Measurements from ENCODE around the gene DYSF. TPM values are rescaled to one million over a fixed set of nuclear protein-coding genes. Genes with fewer than 3 reads are reported as not detected.

Gene DYSF
- total RNA-seq, 1 donor from 2014 or later: 72.0 TPM

DNA sequence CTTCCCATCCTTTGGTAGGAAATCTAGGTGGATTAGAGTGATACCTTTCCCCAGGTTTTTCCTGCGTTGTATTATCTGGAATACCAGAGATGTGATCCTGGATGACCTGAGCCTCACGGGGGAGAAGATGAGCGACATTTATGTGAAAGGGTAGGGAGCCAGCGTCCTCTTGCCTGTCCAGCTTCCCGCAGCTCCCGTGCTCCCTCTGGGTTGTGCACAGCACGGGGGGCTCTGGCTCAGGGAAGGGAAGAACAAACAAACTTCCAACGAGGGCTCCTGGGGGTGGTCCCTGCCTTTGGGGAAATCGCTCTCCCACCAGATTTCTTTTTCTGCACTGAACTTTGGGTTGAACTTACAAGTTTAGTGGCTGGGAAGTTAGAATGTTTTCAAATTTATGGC, 215.7 kb downstream of the DYSF start:
- Mint-ChIP-seq H3K27ac (ENCODE audit: unreplicated experiment) (no peak overlapping the region), H3K9me3 (ENCODE audit: unreplicated experiment) (no peaks in the 10 kb centered on the region), H3K4me1 (ENCODE audit: unreplicated experiment) (no peaks in the 10 kb centered on the region), H3K27me3 (ENCODE audit: unreplicated experiment) (no peaks in the 10 kb centered on the region), H3K36me3 (ENCODE audit: unreplicated experiment) (peaks cover 34% of the 10 kb centered on the region), H3K4me3 (ENCODE audit: unreplicated experiment) (no peak overlapping the region)
- TF ChIP-seq, protein P1, sequence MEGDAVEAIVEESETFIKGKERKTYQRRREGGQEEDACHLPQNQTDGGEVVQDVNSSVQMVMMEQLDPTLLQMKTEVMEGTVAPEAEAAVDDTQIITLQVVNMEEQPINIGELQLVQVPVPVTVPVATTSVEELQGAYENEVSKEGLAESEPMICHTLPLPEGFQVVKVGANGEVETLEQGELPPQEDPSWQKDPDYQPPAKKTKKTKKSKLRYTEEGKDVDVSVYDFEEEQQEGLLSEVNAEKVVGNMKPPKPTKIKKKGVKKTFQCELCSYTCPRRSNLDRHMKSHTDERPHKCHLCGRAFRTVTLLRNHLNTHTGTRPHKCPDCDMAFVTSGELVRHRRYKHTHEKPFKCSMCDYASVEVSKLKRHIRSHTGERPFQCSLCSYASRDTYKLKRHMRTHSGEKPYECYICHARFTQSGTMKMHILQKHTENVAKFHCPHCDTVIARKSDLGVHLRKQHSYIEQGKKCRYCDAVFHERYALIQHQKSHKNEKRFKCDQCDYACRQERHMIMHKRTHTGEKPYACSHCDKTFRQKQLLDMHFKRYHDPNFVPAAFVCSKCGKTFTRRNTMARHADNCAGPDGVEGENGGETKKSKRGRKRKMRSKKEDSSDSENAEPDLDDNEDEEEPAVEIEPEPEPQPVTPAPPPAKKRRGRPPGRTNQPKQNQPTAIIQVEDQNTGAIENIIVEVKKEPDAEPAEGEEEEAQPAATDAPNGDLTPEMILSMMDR (IDR thresholded peaks at IDR 0.05): no peak
- peak; percentile 68 for DNase-seq (ENCODE audit: extremely low spot score, unreplicated experiment)

DNA sequence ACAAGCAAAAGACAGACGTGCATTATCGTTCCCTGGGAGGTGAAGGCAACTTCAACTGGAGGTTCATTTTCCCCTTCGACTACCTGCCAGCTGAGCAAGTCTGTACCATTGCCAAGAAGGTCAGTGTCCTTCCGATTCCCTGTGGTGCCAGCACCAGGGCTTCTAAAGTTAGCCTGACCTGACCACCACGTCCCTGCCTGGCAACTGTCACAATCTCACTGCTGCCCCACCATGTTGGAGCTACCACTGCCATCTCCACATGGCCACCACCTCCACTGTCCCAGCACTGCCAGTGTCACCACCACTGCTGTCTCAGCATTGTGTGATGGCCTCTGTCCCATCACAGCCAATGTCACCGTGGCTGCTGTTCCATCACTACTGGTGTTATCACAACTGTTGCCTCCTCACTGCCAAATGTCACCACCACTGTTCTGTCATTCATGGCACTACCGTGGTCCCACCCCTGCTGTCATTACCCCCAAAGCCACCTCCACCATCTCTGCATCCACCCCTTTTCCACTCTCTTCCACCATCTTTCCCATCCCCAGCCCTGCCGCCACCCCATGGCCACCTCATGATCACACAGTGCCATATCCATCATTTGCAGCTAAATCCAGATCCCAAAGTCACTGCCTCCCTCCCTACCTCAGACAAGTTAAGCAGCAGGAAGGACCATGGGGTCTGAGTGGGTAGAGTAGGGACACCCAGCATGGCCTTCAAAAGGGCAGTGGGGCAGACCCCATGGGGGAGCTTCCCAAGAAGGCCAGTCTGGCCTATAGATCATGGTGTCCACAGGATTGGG, 216.5 kb downstream of the DYSF start:
- DNase-seq (ENCODE audit: extremely low spot score, unreplicated experiment): peak; percentile 80
- no peaks in the 10 kb centered on the region for H3K9me3 Mint-ChIP-seq (ENCODE audit: unreplicated experiment)
- peaks cover 29% of the 10 kb centered on the region for H3K36me3 Mint-ChIP-seq (ENCODE audit: unreplicated experiment)
- TF ChIP-seq, protein P1 (IDR thresholded peaks at IDR 0.05): no peak
- H3K4me1 Mint-ChIP-seq (ENCODE audit: unreplicated experiment): no peaks in the 10 kb centered on the region
- no peak overlapping the region for H3K4me3 Mint-ChIP-seq (ENCODE audit: unreplicated experiment)
- no peaks in the 10 kb centered on the region for H3K27me3 Mint-ChIP-seq (ENCODE audit: unreplicated experiment)
- H3K27ac Mint-ChIP-seq (ENCODE audit: unreplicated experiment): no peak overlapping the region

DNA sequence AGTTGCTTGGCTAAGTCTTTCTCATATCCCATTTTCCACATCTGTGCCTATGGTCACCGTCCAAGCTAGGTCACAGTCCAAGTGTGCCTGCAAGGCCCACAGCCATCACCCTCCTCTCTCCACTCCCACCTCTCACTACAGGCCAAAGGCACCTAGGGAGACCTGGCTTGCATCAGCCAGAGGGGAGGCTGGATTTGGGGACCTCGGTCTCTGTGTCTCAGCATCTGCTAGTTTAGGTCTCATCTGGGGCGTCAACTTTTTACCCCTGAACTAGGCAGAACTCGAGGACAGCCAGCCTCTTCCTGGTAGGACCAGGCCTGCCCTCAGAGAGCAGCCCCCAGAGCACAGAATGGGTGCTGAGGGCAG, 217.1 kb downstream of the DYSF start:
- peaks cover 24% of the 10 kb centered on the region for H3K36me3 Mint-ChIP-seq (ENCODE audit: unreplicated experiment)
- TF ChIP-seq, protein P1 (IDR thresholded peaks at IDR 0.05): no peak

DNA sequence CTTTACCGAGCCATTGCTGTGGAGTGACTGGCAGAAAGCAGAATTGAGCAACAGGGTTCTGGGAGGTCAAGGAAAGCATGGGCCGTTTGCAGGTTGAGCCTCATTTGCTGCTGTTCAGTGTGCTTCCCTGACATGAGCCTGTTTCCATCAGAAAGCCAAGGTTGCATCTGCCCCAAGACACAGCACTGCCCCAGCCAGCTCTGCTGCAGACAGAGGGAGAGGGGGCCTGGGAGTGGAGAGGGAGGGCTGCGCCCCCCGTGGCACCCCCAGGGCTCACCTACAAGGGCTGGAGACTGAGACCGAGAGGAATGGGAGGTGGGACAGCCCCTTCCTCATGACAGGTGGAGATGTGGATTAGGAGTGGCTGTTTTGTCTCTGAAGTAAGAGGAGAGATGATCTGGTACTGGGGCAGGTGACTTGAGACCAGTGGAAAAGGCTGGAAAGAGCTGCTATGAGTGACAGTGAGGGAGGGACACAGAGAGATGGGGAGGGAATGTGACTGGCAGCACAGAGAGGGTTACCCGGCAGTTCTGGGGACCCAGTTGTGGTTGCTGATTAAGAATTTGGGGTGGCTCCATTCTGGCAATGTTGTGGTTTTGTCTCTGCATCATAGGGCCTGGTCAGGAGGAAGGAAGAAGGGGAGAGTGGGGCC, 218.0 kb downstream of the DYSF start:
- TF ChIP-seq, protein P1 (IDR thresholded peaks at IDR 0.05): no peak
- peaks cover 24% of the 10 kb centered on the region for H3K36me3 Mint-ChIP-seq (ENCODE audit: unreplicated experiment)
- H3K27me3 Mint-ChIP-seq (ENCODE audit: unreplicated experiment): no peaks in the 10 kb centered on the region
- DNase-seq (ENCODE audit: extremely low spot score, unreplicated experiment): peak; percentile 70
- H3K4me3 Mint-ChIP-seq (ENCODE audit: unreplicated experiment): no peak overlapping the region
- H3K4me1 Mint-ChIP-seq (ENCODE audit: unreplicated experiment): no peaks in the 10 kb centered on the region
- no peak overlapping the region for H3K27ac Mint-ChIP-seq (ENCODE audit: unreplicated experiment)
- H3K9me3 Mint-ChIP-seq (ENCODE audit: unreplicated experiment): no peaks in the 10 kb centered on the region

More for the DNA sequence above, 217.1 kb downstream of the DYSF start:
- no peak for DNase-seq (ENCODE audit: extremely low spot score, unreplicated experiment)
- no peaks in the 10 kb centered on the region for H3K27me3 Mint-ChIP-seq (ENCODE audit: unreplicated experiment)
- no peak overlapping the region for H3K4me3 Mint-ChIP-seq (ENCODE audit: unreplicated experiment)
- H3K9me3 Mint-ChIP-seq (ENCODE audit: unreplicated experiment): no peaks in the 10 kb centered on the region
- H3K4me1 Mint-ChIP-seq (ENCODE audit: unreplicated experiment): no peaks in the 10 kb centered on the region
- H3K27ac Mint-ChIP-seq (ENCODE audit: unreplicated experiment): no peak overlapping the region

Data from osteocyte (in vitro differentiated cells).